ENCODE results near the gene TMOD2. TPM values are rescaled to one million over a fixed set of nuclear protein-coding genes. Genes with fewer than 3 reads are reported as not detected.

TMOD2 gene
- total and polyA plus RNA-seq, 2 of the 8 experiments (the other 6 are each of a cell fraction or from before 2014, with no cell fraction given) = 0.80 to 6.5 TPM

DNA sequence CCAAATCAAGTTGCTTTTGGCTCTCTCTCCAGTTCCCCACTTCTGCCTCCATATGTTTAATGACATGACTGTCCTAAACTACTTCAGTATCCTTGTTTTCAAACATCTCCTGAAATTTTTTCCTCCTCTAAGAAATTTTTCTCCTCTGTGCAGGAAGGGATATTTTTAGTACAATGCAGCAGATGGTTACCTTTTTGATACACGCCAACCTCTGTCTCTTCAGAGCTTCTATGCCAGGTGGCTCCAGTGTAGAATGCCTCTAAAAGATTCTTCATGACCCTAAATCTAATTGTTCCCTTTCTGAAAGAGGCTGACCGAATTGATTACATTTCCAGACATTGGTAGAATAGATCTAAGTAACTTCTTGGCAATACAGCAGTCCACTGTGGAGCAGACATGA, 111.7 kb downstream of the TMOD2 start (continued):
- TF ChIP-seq, protein P1, sequence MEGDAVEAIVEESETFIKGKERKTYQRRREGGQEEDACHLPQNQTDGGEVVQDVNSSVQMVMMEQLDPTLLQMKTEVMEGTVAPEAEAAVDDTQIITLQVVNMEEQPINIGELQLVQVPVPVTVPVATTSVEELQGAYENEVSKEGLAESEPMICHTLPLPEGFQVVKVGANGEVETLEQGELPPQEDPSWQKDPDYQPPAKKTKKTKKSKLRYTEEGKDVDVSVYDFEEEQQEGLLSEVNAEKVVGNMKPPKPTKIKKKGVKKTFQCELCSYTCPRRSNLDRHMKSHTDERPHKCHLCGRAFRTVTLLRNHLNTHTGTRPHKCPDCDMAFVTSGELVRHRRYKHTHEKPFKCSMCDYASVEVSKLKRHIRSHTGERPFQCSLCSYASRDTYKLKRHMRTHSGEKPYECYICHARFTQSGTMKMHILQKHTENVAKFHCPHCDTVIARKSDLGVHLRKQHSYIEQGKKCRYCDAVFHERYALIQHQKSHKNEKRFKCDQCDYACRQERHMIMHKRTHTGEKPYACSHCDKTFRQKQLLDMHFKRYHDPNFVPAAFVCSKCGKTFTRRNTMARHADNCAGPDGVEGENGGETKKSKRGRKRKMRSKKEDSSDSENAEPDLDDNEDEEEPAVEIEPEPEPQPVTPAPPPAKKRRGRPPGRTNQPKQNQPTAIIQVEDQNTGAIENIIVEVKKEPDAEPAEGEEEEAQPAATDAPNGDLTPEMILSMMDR (IDR thresholded peaks at IDR 0.05; ENCODE audit: control extremely low read depth in 1 of 3, insufficient read depth in 1 of 3, low read depth in 1 of 3, low read length in 3 of 3) = no peak
- no peak for TF ChIP-seq CHD2 (IDR thresholded peaks at IDR 0.05; ENCODE audit: low read length)
- TF ChIP-seq HDAC6 (IDR thresholded peaks at IDR 0.05; ENCODE audit: low read depth, low read length) = no peak
- no peak for TF ChIP-seq SIRT6 (IDR thresholded peaks at IDR 0.05; ENCODE audit: low read length)
- no peak for TF ChIP-seq NANOG (IDR thresholded peaks at IDR 0.05; ENCODE audit: insufficient read depth, low read depth, low read length, poor library complexity, severe bottlenecking)
- no peak for TF ChIP-seq TEAD4 (IDR thresholded peaks at IDR 0.05; ENCODE audit: low read depth, low read length)
- TF ChIP-seq GABPA (IDR thresholded peaks at IDR 0.05; ENCODE audit: borderline replicate concordance, insufficient read depth, low read length) = no peak
- TF ChIP-seq RFX5 (IDR thresholded peaks at IDR 0.05; ENCODE audit: borderline replicate concordance, low read depth, low read length) = no peak

All from H1 (cell line).